H1 (cell line): ENCODE data around the gene CPNE5. TPM values are rescaled to one million over a fixed set of nuclear protein-coding genes. Genes with fewer than 3 reads are reported as not detected.

Experiments
- GTF2F1 ChIP-seq: IDR thresholded peaks from 2 replicates; pipeline ENCODE4 v1.6.1; 2012; ENCODE audit warnings: low read depth, low read length, improper control_type of control experiment, borderline replicate concordance
- POLR2A ChIP-seq, 2 experiments: IDR thresholded peaks; 1 replicate in 1 of 2; 2 replicates in 1 of 2; pipeline ENCODE4 v1.6.1; 2011; ENCODE audit warnings: low read depth in 2 of 2, low read length in 2 of 2, mild to moderate bottlenecking in 2 of 2; ENCODE audit errors: control extremely low read depth in 1 of 2
- TAF1 ChIP-seq: IDR thresholded peaks from 2 replicates; pipeline ENCODE4 v1.6.1; 2011; ENCODE audit warnings: mild to moderate bottlenecking, low read depth, low read length
- polyA plus RNA-seq, 7 experiments: library from polyadenylated mRNA; depleted of rRNA in 3 of 7; stranded (reverse) in 5 of 7; unstranded in 2 of 7; fragments of >200 nt in 5 of 7; fragments of 200-250 nt in 2 of 7; gene quantifications; 1 replicate in 5 of 7; 2 replicates in 1 of 7; 4 replicates in 1 of 7; pipeline versions ENCODE4 v1.2.1 to v1.2.3, GENCODE V29; 2011 to 2013; ENCODE audit warnings: missing spikeins in 2 of 7, mixed read lengths in 2 of 7
- total RNA-seq: library from RNA; stranded (reverse); fragmentation: NEBNext Ultra II Directional; extraction: Animal tissue kit (Norgen Biotek cat#: 25700); gene quantifications from 2 replicates; pipeline ENCODE4 v1.2.1, GENCODE V29; 2021
- TF ChIP-seq, protein P1 (sequence below), 3 experiments: IDR thresholded peaks; 1 replicate in 2 of 3; 2 replicates in 1 of 3; pipeline versions ENCODE4 v1.5.1 to v1.6.1; 2011; ENCODE audit warnings: low read length in 3 of 3, mild to moderate bottlenecking in 3 of 3, inconsistent platforms in 2 of 3, low read depth in 1 of 3, moderate library complexity in 1 of 3; ENCODE audit not compliant: insufficient read depth in 1 of 3; ENCODE audit errors: control extremely low read depth in 1 of 3

The CPNE5 gene
- total and polyA plus RNA-seq, 2 of the 8 experiments (the other 6 are each of a cell fraction or from before 2014, with no cell fraction given), result 0.88 to 1.8 TPM

- TF ChIP-seq, protein P1, sequence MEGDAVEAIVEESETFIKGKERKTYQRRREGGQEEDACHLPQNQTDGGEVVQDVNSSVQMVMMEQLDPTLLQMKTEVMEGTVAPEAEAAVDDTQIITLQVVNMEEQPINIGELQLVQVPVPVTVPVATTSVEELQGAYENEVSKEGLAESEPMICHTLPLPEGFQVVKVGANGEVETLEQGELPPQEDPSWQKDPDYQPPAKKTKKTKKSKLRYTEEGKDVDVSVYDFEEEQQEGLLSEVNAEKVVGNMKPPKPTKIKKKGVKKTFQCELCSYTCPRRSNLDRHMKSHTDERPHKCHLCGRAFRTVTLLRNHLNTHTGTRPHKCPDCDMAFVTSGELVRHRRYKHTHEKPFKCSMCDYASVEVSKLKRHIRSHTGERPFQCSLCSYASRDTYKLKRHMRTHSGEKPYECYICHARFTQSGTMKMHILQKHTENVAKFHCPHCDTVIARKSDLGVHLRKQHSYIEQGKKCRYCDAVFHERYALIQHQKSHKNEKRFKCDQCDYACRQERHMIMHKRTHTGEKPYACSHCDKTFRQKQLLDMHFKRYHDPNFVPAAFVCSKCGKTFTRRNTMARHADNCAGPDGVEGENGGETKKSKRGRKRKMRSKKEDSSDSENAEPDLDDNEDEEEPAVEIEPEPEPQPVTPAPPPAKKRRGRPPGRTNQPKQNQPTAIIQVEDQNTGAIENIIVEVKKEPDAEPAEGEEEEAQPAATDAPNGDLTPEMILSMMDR (IDR thresholded peaks at IDR 0.05; ENCODE audit: control extremely low read depth in 1 of 3, insufficient read depth in 1 of 3, low read depth in 1 of 3, low read length in 3 of 3), result no peak
- no peak for TF ChIP-seq TAF1
- TF ChIP-seq GTF2F1, result no peak
- no peak for TF ChIP-seq POLR2A (IDR thresholded peaks at IDR 0.05; ENCODE audit: control extremely low read depth in 1 of 2, low read depth in 2 of 2, low read length in 2 of 2)
Measured at GRCh38 chr6:36833182-36833789, 6.0 kb downstream of the CPNE5 start (continued).
